Measurements from ENCODE around the gene DNAH7. TPM values are rescaled to one million over a fixed set of nuclear protein-coding genes. Genes with fewer than 3 reads are reported as not detected.

DNAH7 gene
- total and polyA plus RNA-seq, 10 of the 15 experiments (the other 5 are each of a cell fraction or from before 2014, with no cell fraction given), result 0.05 to 0.61 (median 0.16) TPM

DNA sequence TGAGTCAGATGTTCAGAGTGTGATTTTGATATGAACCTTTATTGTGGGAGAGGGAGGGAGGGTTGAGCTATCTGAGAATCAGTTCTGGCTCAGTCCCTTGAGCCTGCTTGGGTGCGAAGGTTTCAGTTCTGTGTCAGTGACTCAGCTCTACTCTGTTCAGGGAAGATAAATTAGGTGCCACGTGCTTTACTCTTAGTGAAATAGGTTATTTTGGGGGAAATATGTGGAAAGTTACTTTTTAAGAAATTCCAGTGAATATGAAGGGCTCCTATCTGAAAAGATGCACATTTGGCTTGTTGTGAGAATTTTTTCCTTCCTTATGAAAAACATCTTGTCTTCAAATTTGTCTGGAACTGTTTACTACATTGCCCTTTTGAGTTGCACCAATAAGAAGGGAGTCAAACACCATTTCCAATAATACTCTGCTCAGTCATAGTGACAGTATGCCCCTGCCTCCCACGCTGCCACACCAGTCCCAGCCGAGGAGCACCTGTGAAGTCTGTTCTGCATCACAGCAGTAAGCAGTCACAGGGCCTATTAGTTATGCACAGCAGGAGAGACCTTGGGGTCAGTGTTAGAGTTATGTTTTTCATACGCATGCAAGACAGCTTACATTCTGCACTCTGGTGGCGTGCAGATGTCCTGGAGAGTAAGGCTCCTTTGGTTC is 32.8 kb upstream of the DNAH7 start (continued):
- 0 out of 2 replicates have a peak, but pooled peaks have one; percentile 40 for TF ChIP-seq ASH2L (IDR thresholded peaks at IDR 0.05; ENCODE audit: borderline replicate concordance, low read depth)
- TF ChIP-seq TBL1XR1 (IDR thresholded peaks at IDR 0.05; ENCODE audit: low read depth, low read length), result no peak; the same call in 1 of the 2 replicates
- no peak for TF ChIP-seq HDAC6 (IDR thresholded peaks at IDR 0.05; ENCODE audit: unreplicated experiment)
- TF ChIP-seq, protein P1, sequence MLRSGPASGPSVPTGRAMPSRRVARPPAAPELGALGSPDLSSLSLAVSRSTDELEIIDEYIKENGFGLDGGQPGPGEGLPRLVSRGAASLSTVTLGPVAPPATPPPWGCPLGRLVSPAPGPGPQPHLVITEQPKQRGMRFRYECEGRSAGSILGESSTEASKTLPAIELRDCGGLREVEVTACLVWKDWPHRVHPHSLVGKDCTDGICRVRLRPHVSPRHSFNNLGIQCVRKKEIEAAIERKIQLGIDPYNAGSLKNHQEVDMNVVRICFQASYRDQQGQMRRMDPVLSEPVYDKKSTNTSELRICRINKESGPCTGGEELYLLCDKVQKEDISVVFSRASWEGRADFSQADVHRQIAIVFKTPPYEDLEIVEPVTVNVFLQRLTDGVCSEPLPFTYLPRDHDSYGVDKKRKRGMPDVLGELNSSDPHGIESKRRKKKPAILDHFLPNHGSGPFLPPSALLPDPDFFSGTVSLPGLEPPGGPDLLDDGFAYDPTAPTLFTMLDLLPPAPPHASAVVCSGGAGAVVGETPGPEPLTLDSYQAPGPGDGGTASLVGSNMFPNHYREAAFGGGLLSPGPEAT (IDR thresholded peaks at IDR 0.05; ENCODE audit: low read depth), result peak; percentile 83
- TF ChIP-seq SMARCA5 (IDR thresholded peaks at IDR 0.05), result peak; percentile 41; the same call in 1 of the 2 replicates
- TF ChIP-seq SREBF1 (IDR thresholded peaks at IDR 0.05; ENCODE audit: low read length), result no peak
- TF ChIP-seq IKZF2 (IDR thresholded peaks at IDR 0.05), result peak; percentile 76 to 81; a peak in 3 of 4 replicates
- no peak for TF ChIP-seq BCLAF1 (IDR thresholded peaks at IDR 0.05)
- TF ChIP-seq SIX5 (IDR thresholded peaks at IDR 0.05; ENCODE audit: low read depth, low read length, severe bottlenecking), result no peak
- no peak for TF ChIP-seq SMC3 (IDR thresholded peaks at IDR 0.05; ENCODE audit: borderline replicate concordance, low read length)
- TF ChIP-seq ZBED1 (IDR thresholded peaks at IDR 0.05; ENCODE audit: borderline replicate concordance), result peak; percentile 54
- 0 out of 2 replicates have a peak, but pooled peaks have one; percentile 27 for TF ChIP-seq RCOR1 (conservative IDR thresholded peaks at IDR 0.05; ENCODE audit: low read depth, low read length)
- TF ChIP-seq PML (IDR thresholded peaks at IDR 0.05; ENCODE audit: low read length), result peak; percentile 35; the same call in 1 of the 2 replicates
- TF ChIP-seq CEBPB (IDR thresholded peaks at IDR 0.05; ENCODE audit: borderline replicate concordance in 1 of 2, low read depth in 2 of 2, low read length in 2 of 2), result peak in 1 of 2 experiments; percentile 60; a peak in 1 of 4 replicates
- peak; percentile 88 for TF ChIP-seq NBN (IDR thresholded peaks at IDR 0.05)
- no peak for TF ChIP-seq PRDM15 (CRISPR knock-in tag; IDR thresholded peaks at IDR 0.05)
- no peak for TF ChIP-seq ZZZ3 (IDR thresholded peaks at IDR 0.05; ENCODE audit: control insufficient read depth, insufficient read length, low read depth)
- TF ChIP-seq, protein P2, sequence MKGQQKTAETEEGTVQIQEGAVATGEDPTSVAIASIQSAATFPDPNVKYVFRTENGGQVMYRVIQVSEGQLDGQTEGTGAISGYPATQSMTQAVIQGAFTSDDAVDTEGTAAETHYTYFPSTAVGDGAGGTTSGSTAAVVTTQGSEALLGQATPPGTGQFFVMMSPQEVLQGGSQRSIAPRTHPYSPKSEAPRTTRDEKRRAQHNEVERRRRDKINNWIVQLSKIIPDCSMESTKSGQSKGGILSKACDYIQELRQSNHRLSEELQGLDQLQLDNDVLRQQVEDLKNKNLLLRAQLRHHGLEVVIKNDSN (IDR thresholded peaks at IDR 0.05; ENCODE audit: borderline replicate concordance, extremely low read length, insufficient read depth, low read depth, low read length), result no peak
- TF ChIP-seq, protein P3, sequence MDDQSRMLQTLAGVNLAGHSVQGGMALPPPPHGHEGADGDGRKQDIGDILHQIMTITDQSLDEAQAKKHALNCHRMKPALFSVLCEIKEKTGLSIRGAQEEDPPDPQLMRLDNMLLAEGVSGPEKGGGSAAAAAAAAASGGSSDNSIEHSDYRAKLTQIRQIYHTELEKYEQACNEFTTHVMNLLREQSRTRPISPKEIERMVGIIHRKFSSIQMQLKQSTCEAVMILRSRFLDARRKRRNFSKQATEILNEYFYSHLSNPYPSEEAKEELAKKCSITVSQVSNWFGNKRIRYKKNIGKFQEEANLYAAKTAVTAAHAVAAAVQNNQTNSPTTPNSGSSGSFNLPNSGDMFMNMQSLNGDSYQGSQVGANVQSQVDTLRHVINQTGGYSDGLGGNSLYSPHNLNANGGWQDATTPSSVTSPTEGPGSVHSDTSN (IDR thresholded peaks at IDR 0.05; ENCODE audit: insufficient replicate concordance, low read depth, low read length), result peak; percentile 58
